ENCODE results near the gene SEMA6A.

SEMA6A gene

DNA sequence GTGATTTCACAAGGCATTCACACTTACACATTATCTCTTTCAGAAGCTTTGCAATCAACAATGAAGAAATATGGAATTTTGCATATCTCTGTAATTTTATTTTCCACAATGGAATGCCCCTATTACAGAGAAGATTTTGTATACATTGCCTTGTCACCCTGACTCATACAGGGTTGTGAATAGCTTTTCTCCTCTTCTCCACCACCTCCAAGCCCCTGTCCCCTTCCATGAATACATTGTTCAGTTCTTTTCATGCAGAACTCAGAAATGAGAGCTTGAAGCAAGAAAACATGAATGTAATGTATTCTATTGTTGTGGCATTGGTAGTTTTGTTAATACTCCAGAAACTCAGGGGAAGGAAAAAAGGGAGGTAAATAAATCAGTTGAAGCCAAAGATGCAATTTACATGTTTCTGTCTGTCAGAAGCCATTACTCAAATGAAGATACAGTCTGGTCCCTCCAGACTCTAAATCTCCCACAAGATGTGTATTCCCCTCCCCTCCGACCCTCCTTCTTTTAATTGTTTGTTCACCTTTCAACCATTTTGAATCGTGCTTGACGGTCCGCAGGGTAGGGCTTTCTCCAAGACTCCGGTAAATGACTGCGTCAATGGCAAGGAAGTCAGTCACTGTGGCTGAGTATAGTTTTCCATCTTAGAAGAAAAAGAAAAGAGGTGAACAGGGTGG is 86.1 kb downstream of the SEMA6A start:
- ATAC-seq = no peak

DNA sequence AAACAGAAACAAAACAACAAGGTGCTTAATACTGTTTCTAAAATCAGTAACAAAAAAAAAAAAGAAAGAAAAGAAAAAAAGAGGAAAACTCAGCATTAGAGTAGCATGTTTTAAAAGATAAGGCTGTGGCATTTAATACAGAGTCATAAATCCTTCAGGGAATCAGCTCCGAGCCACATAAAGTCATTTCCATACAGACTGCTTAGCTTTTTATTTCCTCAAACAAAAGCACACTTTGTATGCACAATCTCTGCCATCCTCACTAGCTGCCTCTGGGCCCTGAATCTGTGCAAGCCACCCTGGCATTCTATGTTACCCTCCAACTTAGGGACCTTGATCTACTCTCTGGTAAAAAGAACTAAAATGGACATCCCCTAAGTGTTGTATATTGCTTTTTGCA is 87.6 kb downstream of the SEMA6A start:
- ATAC-seq = no peak

DNA sequence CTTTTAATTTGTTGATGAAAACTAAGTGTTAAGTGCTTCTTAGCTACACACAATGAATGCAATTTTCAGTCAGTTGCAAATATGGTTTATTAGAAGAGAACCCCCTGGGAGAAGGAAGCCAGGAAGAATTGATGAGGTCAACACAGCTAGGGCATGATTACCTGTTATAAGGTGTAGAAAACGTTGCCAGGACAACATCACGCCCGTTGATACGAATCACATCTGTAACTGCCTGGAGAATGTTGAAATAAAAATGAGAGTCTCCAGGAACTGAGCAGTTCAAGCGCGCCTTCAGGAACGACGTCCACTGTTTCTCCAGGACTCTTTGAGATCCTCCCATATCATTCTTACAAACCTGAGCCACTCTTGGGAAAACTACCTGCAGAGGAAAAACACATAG is 88.0 kb downstream of the SEMA6A start:
- no peak for ATAC-seq

DNA sequence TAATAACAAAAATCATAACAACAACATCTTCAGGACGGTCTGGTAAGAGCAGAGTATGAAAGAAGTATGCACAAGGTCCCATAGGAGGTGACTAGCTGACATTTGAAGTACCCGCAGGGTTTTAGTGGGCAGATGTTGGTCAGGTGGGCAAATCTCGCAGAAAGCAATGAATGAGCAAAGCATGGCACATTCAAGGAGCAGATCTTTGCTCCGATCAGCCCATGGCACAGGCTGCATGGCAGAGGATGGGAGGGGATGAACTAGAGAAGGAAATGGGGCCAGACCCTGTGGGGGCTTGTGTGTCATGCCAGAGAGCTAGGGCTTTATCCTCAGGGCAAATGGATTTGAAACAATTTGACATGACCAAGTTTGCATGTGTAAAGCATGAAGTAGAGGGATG is 90.0 kb downstream of the SEMA6A start:
- no peak for ATAC-seq

DNA sequence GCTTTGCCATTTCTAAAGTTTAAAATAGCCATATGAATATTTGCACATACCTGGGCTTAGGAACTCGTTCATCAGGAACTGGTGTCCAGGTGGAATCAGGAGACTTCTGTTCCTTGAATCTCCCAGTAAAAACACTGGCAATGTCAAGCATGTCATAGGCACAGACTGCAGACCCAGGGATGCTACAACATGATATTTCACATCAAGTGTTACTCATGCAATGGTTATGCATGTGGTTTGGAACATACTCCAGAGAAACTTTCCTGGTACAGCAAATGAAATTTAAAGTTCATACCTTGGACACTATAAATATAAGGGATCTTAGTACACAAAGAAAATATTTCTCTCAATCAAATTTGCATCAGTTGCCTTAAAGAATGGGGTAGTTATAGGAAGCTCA is 92.2 kb downstream of the SEMA6A start:
- ATAC-seq = no peak

DNA sequence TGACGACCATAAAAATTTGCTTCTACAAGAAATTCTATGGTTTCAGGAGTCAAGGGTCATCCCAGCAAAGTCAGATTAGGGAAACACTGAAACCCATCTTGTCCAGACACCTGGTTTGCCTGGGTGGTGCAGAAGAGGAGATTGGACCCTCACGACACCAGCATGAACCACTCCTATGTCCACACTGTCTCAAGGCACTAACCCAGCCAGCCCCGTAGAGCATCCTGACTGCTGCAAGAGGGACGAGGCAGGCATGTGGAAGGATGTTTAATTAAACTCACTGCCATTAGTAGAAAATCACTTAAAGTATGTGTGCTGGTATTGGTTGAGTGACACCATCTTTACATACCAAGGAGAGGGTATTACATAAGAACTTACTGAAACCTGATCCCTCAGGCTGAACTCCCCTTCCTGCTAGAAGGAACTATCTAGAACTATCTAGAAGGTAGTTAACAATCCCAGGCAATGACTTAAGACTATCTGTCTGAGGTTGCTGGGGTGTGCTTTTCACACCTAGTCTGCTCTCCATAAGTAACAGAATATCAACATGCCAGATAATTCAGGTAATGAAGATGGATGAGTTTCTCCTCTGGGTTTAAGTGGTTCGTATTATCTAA is 93.6 kb downstream of the SEMA6A start:
- no peak for ATAC-seq

DNA sequence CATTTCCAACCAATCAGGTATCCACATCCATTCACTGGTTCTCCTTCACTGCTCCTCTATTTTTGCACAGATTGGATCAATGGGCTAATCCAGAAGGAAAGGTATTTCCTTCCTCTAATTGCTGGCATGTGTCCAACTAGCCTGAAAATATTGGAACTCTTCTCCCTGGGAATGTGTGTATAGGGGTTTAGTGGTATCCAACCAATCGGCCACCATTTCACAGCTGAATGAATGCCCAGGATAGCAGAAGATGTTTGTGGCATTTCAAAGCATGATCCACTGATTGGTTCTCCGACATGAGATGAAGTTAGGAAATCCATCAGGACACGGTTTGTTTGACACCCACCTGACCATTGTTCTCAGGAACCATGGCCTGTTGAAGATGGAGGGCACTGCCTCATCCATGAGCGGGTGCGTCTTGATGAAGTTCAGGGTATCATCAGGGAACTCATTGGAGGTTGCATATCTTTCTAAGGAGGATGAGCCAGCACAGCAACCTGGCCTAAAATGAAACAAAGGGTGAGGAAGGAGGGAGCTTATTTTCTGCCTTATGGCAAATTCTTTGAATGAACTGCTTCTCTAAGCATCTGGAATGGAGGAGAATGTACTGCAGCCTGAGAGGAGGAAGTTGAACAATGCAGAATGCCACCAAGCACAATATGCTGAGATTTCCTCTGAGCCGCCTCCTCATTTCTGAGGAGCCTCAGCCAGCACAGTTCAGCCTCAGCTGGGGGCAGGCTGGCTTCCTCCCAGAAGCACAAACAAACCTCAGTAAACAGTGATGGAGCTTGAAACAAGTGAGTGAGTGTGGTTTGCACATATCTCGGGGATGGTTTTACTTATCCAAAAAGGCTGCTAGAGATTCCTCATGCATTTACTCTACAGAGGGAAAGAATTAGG is 94.6 kb downstream of the SEMA6A start:
- no peak for ATAC-seq

DNA sequence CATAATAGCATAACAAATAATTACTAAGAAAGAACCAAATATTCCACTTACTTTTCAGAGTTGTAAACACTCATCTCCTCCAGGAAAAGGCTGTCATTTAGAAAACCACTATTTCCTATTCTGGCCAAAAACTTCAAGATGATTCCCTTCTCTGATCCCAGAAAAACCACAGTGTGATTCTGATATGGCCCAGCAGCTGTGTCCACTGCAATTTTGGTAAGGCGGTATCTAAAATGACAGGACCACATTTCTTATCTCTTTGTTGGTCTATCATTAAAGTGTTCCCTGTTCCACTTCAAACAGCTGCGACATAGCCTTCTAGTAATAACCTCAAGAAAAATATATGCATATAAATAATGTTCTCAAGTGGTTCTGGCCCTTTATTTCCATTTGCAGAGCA is 96.1 kb downstream of the SEMA6A start:
- ATAC-seq = no peak

DNA sequence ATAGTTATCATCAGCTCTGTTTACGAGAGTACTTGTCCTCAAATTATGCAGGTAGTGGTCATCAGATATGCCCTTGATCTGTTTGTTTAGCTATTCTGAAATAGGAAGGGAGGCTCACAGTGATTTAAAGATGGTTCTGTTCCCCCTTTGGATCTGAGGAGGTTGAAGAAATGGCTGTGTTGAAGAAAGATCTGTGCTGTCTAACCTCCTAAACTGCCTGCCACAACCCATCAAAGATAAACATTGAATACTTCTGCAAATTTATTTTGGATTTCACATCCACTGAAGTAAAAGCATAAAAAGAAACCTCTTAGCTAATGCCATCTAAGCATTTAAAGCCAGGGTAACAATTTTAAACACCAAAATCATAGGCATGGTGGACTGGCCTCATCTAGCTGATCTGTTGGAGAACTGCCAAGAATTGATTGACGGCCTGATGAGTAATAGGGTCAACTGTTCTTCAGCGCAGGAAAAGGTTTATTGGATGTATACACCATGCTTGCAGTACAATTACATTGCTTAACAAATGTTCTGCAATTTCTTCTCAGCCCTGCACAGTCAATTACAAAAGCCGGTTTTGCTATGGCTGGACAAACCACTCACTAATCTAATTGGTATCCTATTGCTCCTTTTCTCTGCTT is 97.6 kb downstream of the SEMA6A start:
- no peak for ATAC-seq

DNA sequence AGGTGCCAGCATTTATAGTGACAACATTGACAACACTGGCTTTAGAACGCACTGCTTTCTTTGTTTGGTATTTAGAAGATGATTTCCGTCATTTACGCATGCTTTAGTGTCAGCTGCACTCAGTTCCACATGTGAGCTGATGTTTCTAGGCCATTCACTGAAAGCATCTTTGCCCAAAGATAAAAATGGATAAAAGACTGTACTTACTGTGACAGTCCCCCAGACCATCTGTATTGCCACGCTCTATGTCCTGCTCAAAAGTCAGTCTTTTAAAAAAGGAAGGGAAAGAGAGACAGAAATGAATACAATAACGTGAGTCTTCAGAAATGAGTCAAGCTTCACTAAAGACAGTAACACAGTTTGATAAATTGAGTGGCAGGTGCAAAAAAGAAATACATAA is 99.3 kb downstream of the SEMA6A start:
- no peak for ATAC-seq

DNA sequence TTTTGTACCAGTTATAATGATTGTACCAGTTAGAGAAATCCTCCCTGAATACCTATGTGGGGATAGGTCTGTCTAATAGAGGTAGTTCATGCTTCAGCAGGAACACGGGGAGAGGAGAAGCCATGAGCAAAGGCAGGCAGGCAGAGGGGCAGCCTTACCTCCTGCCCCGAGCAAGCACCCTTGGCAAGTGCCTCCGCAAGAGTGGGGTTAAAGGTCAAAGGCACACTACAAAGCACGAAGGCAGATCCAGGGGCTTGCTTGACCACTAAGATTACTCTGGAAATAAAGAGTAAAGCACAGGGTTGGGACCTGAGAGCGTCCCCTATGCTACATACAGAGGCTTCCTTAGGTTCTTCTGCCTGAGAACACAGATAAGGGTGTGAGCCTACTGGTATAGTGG is 100.9 kb downstream of the SEMA6A start:
- ATAC-seq = no peak

DNA sequence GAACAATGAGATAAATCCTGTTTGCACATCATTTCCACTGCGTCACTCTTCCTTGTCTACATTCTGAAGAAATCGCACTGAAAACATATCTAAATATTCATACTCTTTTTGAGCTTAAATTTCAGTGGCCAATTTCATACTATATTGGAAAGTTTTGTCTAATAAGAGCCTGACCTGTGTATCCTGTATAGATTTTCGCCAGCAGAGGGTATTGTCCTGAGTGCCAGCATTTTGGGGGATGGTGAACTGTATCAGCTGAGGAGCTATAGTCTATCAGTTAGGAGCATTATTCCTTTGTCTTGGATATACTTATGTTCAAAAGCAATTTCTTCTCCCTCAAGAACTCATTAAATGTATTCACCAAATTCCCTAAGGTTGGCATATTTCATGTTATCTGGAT is 102.3 kb downstream of the SEMA6A start:
- no peak for ATAC-seq

DNA sequence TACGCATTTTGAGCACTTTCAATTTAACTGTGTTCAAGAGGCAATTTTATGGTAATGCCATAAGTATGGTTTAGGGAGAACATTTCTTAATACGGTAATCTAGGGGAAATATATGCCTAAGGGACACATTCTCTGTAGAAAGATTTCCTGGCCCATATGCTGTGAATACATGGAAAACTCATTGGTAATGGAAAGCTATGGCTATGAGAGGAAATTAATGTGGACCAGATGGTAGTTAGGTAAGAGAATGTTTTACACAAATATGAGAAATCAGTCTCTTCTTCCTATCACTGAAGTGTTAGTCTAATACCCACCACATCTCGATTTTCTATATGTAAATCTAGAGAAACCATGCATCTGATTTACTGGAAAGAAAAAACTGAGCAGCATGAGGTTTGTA is 105.0 kb downstream of the SEMA6A start:
- ATAC-seq = no peak

DNA sequence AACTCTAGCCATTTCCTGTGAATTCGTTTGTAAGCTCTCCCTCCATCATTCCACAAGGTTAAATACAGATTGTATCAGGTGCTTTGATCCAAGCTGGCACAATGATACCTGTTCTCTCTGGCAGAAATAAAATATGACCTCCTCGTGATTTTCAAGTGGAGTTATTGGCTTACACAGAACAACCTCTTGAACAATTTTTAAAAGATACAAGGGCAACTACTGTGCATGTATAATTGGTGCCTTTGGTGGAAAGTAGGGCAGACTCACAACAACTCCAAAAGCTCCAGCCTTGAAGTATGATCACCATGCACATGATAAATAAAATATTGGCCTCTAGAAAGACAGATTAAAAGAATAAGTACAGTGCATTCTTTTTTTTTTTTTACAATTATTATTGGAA is 106.0 kb downstream of the SEMA6A start:
- no peak for ATAC-seq

DNA sequence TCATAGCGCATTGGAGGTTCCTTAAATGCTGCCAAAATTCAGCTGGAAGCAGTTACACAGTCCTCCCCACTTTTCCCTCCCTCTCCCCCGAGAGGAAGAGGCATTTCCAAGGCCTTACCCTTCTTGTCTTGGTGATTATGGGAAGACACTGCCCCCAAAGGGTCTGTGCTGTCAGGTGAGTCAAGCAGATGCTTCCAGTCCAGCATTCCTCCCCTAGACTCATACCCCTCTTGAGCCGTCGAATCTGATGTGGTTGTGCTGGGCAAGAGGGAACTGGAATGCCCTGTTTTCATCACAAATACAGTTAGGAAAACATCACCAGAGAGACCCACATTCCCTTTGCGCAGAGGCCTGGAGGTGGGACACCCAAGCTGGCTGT is 107.2 kb downstream of the SEMA6A start:
- ATAC-seq = no peak

DNA sequence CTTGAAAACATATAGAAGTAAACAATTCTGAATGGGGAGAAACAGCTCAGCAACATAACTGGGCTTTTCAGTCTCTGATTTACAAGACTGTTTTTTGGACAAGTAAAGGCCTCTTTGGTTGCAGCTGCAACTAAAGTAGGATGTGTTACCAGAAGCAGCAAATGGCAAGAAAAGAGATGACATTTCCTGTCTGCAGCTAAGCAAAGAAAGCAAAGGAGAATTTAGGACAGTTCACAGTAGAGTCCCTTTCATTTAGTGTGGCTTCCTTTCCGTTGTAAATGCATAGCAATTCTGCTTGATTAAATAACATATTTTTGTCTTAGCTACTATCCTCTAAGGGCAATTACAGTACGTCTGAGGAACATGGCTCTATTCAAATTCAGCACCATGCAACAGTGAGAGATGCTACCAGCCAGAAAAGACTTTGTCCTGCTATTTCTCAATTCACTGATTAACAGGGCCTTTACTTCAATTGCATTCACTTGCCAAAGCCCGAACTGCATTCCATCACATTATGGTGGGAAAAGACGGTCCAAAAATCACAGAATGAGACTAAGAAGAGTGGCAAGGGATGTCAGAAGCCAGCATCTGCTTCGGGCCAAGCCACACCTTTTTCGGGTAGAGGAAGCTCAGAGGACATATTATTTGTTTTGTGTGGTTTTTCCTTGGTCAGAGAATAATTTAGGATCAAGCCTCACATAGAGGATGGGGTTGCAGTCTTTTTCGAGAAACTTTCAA is 107.7 kb downstream of the SEMA6A start:
- ATAC-seq = no peak

DNA sequence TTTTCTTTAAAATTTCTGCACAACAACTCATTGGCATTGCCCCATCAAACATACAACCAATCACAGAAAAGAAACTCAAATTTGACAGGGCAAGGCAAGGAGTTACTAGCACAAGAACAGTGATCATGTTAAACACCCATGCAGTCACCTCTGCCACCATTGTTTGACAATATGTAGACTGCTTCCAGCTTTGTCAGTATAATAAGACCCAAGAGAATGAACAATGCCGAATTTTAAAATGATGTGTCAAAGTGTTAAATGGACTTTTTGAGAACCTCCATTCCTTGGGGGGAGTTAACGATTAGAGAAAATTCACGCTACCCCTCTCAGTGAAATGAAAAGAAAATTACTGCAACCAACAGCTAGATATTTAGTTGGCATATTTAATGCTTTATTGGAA is 109.2 kb downstream of the SEMA6A start:
- no peak for ATAC-seq

DNA sequence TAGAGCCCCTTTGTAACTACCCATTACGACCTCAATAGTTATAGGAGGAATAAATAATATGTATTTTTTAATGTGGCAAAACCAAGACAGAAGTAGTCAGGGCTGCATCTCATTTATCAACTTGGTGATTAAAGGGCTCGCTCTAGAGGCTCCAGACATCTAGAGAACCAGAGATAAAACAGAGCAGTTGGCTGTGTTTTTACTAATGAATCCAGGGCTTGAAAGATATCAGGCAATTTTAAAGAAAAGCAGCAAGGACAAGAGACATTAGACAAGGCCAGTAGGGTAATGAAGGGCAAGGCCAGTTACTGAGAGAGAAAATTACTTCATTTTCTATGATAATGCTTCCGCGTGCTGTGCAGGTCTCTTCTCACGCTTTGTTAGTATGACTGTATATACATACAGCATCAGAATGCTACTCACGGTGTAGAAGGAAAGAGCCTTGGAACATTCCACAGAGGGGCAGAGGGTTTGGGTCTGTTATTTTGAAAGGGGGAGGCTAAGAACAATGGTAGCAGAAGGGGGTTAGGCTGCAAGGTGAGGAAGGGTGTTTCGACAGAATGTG is 110.4 kb downstream of the SEMA6A start:
- ATAC-seq = no peak

DNA sequence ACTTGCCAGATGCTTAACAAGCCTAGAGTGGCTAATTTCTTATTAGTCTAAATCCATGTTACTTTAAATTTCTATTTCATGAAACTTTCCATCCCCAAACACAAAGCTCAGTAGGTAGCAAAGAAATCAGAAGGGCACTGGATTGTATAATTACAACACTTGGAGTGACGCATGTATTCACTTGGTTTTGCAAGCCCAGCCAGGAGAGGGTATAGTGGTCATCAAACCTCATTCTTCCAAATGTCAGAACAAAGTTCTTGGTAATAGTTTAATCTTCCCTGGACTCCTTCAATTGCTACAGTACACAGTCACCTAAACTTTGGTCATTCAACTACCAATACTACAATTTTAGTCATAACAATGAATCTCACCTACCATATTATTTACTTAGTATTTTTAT is 112.1 kb downstream of the SEMA6A start:
- ATAC-seq = no peak

DNA sequence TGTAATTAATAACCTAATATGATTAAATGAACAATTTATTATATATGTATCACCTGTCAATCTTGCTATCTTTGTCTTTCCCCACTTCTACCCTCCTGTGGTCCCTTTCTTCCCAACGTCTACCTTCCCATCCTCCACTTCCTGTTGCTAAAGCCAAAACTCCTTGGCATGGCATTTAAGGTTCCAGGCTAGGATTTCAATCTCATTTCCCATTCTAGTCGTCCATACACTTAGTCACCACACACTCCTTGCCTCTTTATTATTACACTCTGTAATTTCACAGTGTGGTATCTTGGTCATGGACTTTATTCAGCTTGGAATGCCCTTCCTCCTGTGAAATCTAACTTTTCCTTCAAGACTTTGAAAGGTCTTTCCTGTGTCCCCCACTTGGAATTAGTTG is 115.3 kb downstream of the SEMA6A start:
- no peak for ATAC-seq

DNA sequence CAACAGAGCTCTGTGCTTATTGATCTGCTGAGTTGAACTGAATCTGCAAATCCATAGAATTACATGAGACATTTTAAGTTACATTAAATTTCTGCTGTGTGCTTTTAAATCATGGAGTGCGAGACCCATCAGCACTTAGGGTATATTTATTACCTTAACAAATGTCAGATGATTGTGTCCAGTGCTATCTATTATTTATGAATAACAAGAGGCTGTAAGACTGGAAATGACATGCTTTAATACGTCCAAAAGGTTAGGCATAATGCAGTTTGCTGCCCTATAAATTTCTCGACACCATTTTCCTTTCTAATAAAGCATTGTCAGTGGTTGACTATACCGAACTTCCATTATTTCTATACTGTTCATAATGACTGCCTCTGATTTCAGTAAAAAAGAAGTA is 117.6 kb downstream of the SEMA6A start:
- ATAC-seq = no peak

DNA sequence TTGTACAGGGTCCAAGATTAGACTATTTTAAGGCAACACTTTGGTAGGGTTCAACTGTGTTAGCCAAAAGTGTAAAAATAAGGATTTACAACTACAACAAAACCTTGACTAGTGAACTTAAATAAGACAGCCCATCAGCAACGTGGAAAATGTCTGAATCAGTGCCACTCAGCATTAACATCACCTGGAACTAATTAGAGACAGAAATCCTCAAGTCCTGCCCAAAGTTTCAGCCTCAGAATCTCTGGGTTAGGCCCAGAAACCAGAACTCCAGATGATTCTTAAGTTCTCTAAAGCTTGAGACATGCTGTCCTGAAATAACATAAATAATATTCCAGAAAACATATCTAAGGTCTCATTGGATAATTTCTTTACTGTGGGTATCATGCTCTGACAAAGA is 118.6 kb downstream of the SEMA6A start:
- no peak for ATAC-seq
